ENCODE results near the gene SLC25A25.

Gene SLC25A25

DNA sequence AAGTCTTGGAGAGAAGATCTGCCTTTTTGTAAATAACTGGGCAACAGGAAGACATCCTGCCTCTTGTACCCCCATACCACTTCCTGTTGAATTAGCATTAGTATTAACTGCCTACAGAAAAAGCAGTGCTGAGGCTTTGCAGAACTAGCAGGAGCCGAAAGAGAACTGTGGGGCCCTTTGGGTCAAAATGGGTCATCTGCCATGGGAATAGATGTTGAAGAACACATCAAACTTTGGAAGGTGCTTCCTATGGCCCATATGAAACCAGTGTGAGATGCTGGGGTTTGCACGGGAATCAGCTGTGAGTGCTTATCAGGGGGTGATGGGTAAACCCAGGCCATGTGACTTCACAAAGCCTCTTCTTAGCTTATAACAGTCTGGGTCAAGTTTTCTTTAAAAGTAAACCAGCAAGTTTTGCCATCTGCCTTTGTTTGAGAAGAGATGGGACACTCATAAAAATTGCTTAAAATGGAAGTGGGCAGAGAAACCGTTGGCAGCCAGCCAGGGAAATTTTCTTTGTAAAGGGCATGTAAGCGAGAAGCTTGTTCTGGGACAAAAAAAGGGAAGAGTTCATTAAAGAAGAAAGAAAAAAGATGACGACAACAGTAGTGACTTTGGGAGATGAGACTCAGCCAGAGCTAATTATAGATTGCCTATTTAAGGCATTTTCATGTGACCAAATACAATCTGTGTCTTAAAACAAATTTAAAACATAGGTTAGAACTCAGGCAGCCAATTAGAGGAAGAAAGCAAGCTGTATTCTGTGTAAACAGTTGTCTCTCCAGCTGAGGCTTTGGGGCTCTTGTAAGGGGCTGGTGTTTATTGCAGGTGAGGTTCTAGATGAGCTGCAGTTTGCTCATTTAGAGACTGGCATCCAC, 4.4 kb downstream of the SLC25A25 start:
- in situ Hi-C loops (cut with MboI; ENCODE audit: low sequenced_read_pairs) = no loop called here

DNA sequence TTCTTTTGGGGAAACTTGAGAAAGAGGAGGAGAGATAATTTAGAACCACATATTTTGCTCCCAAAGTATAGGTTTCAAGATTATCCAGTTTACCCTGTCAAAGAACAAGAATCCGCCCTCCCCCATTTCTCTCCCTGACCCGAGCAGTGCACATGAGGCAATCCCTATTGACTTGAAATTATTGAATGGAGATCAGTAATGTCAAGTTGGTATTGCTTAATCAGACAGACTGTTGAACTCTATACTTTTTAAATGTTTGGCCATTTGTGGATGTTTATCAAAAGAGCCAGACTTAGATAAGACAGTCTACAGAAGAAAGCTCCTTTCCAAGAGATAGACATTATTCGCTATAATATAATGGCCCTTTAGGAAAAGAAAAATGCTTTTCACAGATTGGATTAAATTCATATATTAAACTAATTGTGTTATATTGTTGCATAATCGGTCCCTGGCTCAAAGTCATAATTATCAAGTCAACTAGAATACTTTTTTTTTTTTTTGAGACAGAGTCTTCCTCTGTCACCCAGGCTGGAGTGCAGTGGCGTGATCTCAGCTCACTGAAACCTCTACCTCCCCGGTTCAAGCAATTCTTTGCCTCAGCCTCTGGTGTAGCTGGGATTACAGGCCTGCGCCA, 5.3 kb downstream of the SLC25A25 start:
- in situ Hi-C loops (cut with MboI; ENCODE audit: low sequenced_read_pairs) = no loop called here

DNA sequence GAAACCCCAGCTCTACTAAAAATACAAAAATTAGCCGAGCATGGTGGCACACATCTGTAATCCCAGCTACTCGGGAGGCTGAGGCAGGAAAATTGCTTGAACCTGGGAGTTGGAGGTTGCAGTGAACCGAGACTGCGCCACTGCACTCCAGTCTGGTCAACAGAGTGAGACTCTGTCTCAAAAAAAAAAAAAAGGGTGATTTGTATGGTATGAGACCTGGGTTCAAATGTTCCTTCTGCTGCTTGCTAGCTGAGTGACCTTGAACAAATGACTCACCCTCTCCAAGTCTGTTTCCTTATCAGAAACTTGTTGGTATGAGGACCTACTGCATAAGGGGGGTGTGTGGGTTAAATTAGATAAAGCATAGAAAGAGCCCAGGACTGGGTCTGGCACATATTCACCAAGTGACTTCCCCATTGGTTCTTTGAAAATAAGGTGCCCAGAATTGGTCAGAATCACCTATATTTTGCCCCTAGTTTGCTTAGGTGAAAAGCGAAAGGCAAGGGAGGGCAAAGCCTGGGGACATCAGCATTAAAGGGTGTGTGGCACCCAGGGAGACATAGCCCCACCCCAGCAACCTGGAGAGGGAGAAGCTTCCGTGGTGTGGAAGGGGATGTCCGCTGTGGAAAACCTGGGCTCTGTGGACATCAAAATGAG, 9.9 kb downstream of the SLC25A25 start:
- in situ Hi-C loops (cut with MboI; ENCODE audit: low sequenced_read_pairs) = no loop called here

DNA sequence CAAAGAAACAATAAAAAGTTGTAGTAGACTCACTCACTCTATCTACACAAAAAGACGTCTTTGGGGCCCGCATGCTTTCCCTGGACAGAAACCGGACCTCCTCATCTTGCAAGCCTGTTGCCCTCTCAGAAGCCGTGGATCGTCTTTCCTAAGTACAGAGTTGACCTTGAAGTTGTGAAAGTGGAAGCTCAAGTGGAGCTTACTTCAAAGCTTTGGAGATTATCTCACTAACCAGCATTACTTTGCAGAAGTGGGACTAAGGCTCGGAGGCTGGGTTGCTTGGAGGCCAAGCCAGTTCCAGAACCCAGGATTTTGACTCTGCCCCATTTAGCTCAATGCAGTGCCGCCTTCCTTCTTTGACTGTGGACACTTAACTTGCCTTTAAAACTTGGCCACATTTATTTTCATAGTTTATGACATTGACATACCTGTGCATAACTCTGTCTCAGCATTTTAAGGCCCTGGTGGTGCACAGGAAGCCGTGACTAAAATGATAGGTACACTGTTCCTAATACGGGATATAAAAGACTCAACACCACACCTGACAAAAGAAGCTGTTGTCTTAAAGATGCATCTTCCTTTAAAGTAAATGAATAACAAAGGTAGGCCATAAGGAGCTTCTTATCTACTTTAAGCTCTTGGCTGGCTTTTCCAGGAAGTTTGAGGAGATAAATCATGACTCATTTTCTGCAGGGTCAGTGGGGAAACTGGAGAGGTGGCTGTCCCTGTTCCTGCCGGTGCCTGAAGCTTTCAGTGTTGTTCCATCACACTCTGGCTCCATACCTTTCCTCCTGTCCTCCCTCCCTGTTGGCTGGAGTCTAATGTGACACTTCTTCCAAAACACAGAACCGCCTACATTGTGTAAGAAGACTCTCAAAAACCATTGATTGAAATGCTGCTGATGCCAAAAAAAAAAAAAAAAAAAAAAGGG, 10.7 kb downstream of the SLC25A25 start:
- in situ Hi-C loops (cut with MboI; ENCODE audit: low sequenced_read_pairs) = no loop called here

DNA sequence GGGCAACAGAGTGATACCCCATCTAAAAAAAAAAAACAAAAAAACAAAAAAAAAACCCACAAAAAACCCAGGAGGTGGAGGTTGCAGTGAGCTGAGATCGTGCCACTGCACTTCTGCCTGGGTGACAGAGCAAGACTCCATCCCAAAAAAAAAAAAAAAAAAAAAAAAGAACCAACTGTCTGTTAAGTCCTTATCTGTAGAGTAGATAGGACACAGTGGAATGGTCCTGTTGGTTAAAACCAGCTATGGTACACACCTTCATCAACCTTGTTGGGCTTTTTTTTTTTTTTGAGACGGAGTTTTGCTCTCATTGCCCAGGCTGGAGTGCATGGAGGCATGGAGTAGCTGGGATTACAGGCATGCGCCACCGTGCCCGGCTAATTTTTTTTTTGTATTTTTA, 12.2 kb downstream of the SLC25A25 start:
- in situ Hi-C loops (cut with MboI; ENCODE audit: low sequenced_read_pairs) = no loop called here

DNA sequence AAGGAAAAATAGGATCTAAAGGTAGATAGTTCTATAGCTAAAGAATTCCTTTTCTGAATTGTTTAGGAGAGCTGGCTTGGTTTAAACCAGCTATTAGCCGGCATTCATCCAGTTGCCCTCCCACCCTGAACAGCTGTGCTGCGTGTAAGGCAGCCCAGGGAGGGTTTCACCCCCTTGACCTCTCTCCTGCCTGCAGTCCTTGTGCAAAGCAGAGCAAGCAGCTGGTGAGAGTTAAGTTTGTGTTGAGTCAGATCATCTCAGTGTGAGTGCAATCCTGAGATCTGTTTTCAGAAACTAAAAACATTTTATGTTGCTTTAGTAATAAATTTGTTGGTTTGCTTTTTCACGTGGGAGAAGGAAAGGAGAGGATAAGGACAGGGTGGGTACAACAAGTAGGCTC, 13.0 kb downstream of the SLC25A25 start:
- in situ Hi-C loops (cut with MboI; ENCODE audit: low sequenced_read_pairs) = no loop called here

DNA sequence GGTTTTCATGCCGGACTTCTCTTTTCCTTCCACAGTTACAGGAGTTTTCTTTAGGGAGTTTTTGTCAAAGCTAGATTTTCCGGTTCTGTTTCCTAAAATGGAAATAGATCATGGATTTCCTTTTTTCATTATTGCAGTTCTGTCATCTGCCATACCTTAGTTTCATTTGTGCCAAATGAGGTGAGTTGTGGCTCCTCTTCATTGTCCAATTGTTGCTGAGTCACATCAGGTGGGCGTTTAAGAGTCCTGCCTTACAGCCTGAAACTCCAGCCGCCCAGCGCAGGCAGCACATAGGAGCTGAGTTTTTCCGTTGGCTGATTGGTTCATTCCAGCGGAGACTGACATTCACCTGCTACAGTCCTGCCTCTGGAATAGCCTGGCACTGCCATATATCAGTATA, 14.1 kb downstream of the SLC25A25 start:
- in situ Hi-C loops (cut with MboI; ENCODE audit: low sequenced_read_pairs) = no loop called here

DNA sequence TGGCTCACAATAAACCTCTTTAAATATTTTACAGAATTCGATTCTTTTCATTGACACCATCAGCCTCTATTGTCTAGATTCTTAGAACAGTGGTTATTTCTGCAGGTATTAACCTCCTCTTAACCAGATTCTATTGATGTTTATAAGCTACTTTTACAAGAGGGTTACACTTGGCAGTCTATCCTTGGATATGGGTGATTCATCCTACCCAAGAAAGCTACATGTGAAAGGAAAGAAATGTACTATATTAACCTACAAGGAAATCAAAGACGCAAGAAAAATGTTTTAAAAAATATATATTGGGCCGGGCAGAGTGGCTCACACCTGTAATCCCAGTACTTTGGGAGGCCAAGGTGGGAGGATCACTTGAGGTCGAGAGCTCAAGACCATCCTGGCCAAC, 16.7 kb downstream of the SLC25A25 start:
- in situ Hi-C loops (cut with MboI; ENCODE audit: low sequenced_read_pairs) = no loop called here

DNA sequence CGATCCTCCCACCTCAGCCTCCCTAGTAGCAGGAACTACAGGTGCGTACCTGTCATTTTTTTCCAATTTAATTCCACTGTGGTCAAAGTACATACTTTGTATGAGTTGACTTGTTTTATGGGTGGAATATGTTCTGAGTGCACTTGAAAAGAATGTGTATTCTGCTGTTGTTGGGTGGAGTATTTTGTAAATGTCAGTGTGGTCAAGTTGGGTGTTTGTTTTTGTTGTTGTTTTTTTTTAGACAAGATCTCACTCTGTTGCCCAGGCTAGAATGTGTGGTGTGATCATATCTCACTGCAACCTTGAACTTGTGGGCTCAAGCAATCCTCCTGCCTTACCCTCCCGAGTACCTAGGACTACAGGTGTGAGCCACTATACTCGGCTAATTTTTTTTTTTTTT, 17.9 kb downstream of the SLC25A25 start:
- in situ Hi-C loops (cut with MboI; ENCODE audit: low sequenced_read_pairs) = no loop called here

DNA sequence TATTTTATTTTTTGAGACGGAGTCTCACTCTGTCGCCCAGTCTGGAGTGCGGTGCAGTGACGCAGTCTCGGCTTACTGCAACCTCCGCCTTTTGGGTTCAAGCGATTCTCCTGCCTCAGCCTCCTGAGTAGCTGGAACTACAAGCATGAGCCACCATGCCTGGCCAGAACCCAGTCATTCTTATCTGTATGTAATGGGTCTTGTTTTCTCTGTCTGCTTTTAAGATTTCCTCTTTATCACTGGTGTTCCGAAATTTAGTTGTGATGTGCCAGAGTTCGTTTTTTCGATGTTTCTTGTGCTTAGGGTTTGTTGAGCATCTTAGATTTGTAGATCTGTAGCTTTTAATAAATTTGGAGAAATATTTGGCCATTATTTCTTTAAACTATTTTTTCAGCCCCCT, 19.2 kb downstream of the SLC25A25 start:
- in situ Hi-C loops (cut with MboI; ENCODE audit: low sequenced_read_pairs) = no loop called here

DNA sequence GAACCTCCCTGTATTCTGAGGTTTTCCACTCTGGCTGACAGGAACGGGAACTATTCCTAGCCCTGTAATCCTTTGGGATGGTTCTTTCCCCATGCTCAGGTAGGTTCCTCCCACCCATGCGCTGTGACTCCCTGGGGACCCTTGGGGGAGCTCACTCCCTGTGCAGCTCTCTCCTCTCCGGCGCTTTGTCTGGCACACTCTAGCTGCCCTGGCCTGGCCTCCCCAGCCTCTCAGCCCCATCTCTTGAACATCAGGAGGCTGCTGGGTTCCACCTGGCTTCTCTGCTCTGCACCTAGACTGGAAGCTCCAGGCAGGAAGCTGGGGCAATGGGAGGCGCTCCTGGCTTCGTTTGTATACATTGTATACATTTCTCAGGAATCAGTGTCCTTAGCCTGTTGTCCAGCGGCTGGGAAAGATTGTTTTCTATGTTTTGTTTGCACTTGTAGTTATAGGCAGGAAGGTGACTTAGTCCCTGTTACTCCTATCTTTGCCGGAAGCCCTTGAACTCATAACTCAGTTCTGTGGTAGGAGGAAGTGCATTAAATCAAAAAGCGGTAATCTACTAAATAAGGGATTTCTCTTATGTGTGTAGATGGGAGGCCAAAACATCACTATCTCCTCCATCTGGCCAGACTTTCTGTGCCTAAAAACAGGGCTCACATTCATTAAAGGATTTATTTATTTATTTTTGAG, 20.4 kb downstream of the SLC25A25 start:
- in situ Hi-C loops (cut with MboI; ENCODE audit: low sequenced_read_pairs) = no loop called here

DNA sequence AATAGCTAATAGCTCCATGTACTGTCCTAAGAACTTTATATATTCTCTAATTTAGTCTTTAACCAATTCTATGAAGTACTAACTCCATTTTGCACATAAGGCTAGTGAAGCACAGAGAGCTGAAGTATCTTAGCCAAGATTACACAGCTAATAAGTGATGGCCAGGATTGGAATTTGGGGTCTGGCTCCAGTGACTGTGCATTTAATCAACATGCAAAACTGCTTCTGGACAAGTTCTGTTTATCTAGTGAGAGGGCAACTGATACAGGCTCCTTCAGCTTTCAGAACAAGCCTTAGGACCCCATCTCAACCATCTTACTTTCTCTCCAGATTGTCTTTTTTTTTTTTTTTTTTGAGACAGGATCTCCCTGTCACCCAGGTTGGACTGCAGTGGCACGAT, 21.3 kb downstream of the SLC25A25 start:
- in situ Hi-C loops (cut with MboI; ENCODE audit: low sequenced_read_pairs) = no loop called here

DNA sequence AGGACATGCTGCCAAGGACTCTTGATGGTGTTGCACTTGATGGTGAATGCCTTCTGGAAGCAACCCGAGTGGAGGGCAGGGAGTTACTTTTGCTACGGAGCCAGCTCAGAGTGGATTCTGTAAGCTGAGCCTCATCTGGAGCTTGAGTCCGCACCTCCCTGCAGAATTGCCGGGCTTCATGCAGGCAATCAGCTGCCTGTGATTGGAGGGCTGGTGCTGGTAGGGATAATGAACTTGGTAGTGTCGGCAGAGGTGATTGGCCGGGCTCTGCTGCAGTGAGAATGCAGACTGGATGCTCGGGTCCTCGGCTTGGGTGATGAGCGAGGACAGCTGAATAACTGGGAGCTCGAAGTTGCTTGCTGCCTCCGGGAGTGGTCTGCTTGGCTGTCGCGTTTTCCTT, 23.1 kb downstream of the SLC25A25 start:
- in situ Hi-C loops (cut with MboI; ENCODE audit: low sequenced_read_pairs) = no loop called here

DNA sequence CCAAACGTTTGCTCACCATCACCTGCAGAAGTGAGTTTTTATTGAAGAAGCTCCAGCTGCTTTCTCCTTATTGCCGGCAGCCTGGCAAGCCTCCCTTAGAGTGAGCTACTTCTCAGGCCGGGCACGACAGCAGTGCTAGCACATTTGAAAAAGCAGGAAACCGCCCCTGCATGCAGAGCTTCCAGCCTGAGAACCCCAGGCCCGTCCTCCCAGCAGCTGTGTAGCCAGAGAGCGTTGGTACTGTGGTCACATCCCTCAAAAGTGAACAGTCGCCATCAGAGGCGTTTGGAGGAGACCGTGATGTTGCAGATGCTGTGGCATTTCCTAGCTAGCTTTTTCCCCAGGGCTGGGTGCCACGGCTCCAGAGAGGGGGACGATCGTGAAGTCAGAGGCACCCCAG, 23.5 kb downstream of the SLC25A25 start:
- in situ Hi-C loops (cut with MboI; ENCODE audit: low sequenced_read_pairs) = no loop called here

DNA sequence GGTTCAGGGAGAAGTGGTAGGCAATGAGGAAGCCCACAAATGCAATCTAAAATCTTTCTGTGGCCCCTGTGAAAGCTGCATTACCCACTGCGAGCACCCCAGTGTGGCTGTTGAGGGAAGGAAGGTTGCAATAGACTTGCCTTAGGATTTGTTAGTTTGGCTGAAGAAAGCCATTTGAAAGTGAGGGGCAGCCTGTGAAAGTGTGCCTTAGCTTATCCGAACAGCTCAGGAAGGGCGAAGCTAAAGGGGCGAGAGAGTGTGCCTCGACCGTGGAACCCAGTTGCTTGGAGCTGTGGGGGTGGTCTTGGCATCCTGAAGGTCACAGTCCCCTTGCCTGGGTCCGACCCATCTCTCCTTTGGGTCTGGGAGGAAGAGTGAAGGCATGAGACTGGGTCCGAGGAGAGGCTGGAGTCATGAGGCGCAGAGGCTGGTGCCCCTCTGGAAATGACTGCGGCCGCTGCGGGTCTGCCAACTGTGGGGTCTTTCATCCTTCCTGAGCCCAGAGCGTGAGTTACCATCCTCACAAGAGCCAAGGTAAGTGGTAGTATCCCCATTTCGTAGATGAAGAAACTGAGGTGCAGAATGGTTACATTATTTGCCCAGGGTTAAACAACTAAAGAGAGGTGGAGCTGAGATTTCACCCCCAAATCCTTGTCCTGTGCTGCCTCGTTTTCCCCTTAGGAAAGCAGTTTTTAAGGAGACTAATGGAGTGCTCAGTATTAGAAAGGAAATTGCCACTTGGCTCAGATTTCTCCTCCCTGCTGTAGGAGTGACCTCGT, 24.4 kb downstream of the SLC25A25 start:
- in situ Hi-C loops (cut with MboI; ENCODE audit: low sequenced_read_pairs) = no loop called here

DNA sequence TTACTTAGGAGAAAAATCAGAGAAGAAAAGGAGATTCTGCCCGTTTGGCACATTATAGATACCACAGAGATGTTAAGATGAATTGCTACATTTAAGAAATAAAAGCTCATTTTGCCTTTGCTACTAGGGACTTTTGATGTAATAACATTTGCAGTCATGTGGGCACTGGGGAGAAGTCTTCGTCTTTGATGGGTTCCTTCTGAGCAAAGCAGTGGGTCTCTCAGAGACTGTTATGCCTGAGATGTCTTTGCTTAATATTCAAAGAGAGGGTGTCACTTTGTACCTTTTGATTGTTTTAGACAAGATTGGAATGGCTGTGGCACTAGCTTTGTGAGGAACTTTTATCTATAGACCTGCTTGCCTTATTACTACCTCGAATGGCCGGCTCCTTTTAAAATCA, 25.0 kb downstream of the SLC25A25 start:
- in situ Hi-C loops (cut with MboI; ENCODE audit: low sequenced_read_pairs) = no loop called here

DNA sequence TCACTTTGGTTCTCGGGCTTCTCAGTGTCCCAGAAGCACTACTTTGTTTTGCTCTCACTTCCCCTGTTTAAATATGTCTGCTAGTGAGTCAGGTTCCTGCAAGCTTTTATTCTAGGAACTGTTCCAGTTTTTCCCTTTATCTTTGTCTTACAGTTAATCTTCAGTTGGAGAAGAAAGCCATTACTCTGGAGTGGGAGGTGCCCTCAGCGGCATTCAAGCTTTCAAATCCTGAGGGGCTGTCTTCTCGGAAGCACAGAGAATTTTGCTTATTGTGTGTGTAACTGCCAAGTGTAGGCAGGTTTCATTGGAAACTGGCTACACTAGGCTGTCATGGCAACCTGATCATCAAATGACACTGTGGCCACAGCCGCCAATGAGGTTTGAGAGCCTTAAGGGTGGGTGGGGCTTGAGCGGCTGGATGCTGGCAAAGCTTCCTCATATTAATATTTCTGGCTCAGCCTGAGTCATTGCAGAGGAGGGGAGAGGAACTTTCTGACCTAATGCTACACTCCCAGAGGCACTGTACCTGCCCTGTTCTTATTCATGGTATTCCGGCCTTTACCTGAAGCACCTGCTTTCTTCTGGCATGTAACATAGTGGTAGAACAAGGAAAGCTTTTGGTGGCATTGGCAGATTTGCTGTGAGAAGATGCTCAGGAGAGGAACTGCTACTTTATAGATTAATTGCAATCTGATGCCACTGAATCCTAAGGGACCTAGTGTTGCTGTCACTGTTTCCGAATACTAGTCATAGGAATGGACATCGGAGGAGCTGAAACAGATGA, 26.3 kb downstream of the SLC25A25 start:
- in situ Hi-C loops (cut with MboI; ENCODE audit: low sequenced_read_pairs) = no loop called here

DNA sequence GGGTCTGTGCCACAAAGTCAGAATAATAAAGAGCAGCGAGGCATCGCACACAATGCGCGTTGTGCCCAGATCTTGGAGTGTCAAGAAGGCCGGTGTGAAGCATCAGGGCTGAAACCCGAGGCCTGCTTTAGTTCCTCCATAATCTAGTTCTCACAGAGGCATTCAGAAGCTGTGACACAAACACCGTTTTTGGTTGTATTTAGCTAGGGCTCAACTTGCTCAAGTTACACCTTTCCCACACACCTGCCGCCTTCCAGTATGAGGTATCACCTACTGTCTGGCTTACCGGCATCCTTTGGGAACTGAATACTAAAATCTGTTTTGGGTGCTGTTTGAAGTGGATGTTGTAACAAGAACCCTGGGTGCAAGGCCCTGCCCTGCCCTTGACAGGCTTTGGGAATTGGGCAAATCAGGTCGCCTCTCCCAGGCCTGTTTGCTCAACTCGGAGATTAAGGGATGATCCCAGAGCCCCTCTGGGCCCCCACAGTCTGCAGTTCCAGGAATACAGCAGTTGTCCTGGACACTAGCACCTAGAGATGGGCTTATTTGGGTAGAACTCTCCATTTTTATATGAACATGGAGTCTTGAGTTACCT, 27.0 kb downstream of the SLC25A25 start:
- in situ Hi-C loops (cut with MboI; ENCODE audit: low sequenced_read_pairs) = no loop called here

Data from HL-60/S4 (cell line).